GM21737 (cell line): Measurements from ENCODE around the gene OR6A2.
"Not testable (repeated sequence)": the region's sequence is repeated elsewhere in the genome, so short reads cannot be mapped to it uniquely, and the experiment has no call there.

ENCODE experiments used
- ATAC-seq: cut with Tn5 transposase; IDR thresholded peaks from one replicate; pipeline ENCODE4 v1.9.1; 2021; ENCODE audit warnings: mild to moderate bottlenecking, moderate library complexity; ENCODE audit not compliant: unreplicated experiment

Gene OR6A2

GRCh38 chr11:6799402-6799801 is at the start of gene OR6A2:
TSS of gene OR6A2 (minus strand) at chr11:6799689. CDS start at chr11:6795708, 3,981 bp downstream.
- no peak for ATAC-seq

GRCh38 chr11:6845383-6845782 is 45.9 kb upstream of the OR6A2 start, which contains the start of gene OR10A5:
TSS of gene OR10A5 (plus strand) at chr11:6845683. CDS start at chr11:6845683, 0 bp downstream.
- no peak for ATAC-seq

- ATAC-seq, result no peak
Measured at GRCh38 chr11:6844356-6844755, 44.9 kb upstream of the OR6A2 start.

- no peak for ATAC-seq
Measured at GRCh38 chr11:6843670-6844069, 44.2 kb upstream of the OR6A2 start.

- ATAC-seq, result no peak
Measured at GRCh38 chr11:6841694-6842093, 42.2 kb upstream of the OR6A2 start.

- no peak for ATAC-seq
Measured at GRCh38 chr11:6834021-6834420, 34.5 kb upstream of the OR6A2 start.

GRCh38 chr11:6833356-6833755 is 33.9 kb upstream of the OR6A2 start:
- ATAC-seq, result no peak

GRCh38 chr11:6828103-6828502 is 28.6 kb upstream of the OR6A2 start:
- no peak for ATAC-seq

- no peak for ATAC-seq
Measured at GRCh38 chr11:6825231-6825744, 25.8 kb upstream of the OR6A2 start.

- ATAC-seq, result no peak
Measured at GRCh38 chr11:6824136-6824823, 24.8 kb upstream of the OR6A2 start.

- ATAC-seq, result no peak
Measured at GRCh38 chr11:6818967-6819366, 19.5 kb upstream of the OR6A2 start.

GRCh38 chr11:6817694-6818093 is 18.2 kb upstream of the OR6A2 start:
- no peak for ATAC-seq

GRCh38 chr11:6813656-6814055 is 14.2 kb upstream of the OR6A2 start:
- ATAC-seq, result no peak

- no peak for ATAC-seq
Measured at GRCh38 chr11:6812390-6813005, 13.0 kb upstream of the OR6A2 start.

GRCh38 chr11:6801075-6801474 is 1.6 kb upstream of the OR6A2 start:
- not testable (repeated sequence) for ATAC-seq

GRCh38 chr11:6794639-6795038 is 4.8 kb downstream of the OR6A2 start:
- ATAC-seq, result no peak

GRCh38 chr11:6790546-6790945 is 8.9 kb downstream of the OR6A2 start:
- no peak for ATAC-seq

- ATAC-seq, result no peak
Measured at GRCh38 chr11:6782720-6783119, 16.8 kb downstream of the OR6A2 start, which contains the start of gene OR2AG1. TSS of gene OR2AG1 (plus strand) at chr11:6783020. CDS start at chr11:6785038, 2,018 bp downstream.

GRCh38 chr11:6780829-6781228 is 18.7 kb downstream of the OR6A2 start:
- no peak for ATAC-seq

GRCh38 chr11:6778518-6778917 is 21.0 kb downstream of the OR6A2 start:
- no peak for ATAC-seq

- ATAC-seq, result peak; percentile 93
Measured at GRCh38 chr11:6771926-6772893, 27.3 kb downstream of the OR6A2 start, which contains the start of gene OR2AG2. TSS of gene OR2AG2 (minus strand) at chr11:6771976. CDS start at chr11:6768957, 3,019 bp downstream.
